ENCODE results near the gene TMEM242. TPM values are rescaled to one million over a fixed set of nuclear protein-coding genes. Genes with fewer than 3 reads are reported as not detected.
A peak's percentile ranks its signal among the peaks of the same experiment; 100 is the strongest.
"Not testable (repeated sequence)": the region's sequence is repeated elsewhere in the genome, so short reads cannot be mapped to it uniquely, and the experiment has no call there.

The TMEM242 gene
- polyA plus RNA-seq, 12 donors: 8.4 to 12.5 (median 10.5) TPM; not detected in 1

DNA sequence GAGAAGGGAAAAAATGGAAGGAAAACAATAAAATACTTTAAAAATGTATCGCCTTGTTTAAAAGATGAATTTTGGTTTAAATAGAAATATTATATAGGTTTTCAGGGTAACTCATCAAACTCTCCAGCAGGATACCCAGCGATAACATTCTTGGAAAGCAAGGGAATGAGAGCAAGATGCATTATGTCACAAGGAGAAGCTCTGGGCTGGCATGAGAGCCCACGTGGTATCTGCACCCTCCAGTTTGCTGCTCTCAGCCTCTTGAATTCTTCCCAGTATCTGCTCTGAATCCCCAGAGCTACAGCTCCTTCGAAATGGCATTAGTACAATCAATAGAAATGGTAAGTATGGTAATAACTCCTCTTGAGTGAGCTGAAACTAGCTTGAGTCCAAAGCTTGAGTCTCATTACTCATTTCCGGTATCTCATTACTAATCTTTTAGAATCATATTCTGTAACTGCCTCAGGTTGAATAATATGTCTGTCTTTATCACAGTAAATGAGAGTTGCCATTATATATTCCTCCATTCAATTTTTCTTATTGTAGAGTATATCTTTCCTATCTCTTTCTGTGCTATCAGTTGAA lies 4.9 kb upstream of the TMEM242 start:
- no peak for DNase-seq

DNA sequence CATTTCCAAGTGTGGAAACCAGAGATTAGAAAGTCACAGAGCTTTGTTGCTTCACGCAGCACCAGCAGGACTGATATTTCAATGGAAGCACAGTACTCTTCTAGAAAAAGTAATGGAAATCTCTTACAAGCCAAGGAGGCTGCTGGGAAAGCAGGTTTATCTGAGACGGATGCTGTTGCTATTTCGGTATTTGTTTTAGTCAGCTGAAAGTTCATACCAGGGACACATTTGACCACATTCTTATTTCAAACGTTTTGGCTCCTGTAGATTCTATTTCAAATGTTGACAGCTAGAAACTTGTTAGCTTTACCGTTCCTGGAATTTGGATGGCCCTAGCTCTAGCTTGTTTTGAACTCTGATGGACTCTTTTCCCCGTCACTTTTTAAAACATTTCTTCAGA lies 3.7 kb upstream of the TMEM242 start:
- DNase-seq: no peak

DNA sequence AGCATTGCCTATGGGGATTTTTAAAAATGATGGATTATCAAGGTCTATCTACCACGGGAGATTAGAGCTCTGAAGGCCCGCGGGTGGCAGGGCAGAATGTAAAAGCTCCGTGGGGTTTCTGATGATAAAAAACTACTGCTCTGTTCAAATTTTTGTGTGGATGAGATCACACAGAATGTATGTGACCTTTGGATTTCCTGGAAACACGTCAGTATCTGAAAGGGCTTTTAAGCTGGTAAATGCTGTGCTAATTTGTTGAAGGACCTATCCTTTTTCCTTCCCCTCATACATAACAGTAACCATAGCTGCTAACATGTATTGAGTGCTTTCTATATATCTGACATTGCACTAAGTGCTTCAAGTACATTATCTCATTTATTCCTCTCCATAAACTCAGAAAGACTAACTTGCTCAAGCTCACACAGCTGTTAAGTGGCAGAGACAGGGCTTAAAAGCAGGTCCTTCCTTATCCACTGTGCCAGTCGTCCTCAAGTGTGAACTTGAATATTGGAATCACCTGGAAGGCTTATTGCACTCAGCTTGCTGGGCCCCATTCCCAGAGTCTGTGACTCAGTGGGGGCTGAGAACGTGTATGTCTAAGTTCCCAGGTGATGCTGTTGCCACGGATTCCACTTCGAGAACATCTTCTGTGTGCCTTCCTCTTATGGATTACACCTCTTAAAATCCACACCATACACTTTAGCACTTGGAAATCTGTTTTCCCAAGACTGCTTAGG lies 1.9 kb upstream of the TMEM242 start:
- DNase-seq: no peak

DNA sequence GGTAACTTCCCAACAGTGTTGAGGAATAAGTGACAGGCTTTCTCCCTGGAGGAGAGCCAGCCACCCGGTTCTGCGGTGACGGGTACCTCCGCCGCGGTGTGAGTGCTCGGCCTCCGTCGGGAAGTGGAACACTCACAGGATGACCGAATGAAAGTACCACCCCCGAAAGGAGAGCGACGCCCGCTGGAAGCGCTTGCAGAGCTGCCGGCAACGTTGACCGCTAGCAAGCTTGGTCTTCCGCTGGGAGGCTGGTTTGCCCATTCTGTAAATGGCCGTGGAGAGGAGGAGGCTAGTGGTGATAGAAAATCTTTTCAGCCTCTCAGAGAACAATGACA lies 614 bp upstream of the TMEM242 start:
- peak; percentile 83 for DNase-seq

DNA sequence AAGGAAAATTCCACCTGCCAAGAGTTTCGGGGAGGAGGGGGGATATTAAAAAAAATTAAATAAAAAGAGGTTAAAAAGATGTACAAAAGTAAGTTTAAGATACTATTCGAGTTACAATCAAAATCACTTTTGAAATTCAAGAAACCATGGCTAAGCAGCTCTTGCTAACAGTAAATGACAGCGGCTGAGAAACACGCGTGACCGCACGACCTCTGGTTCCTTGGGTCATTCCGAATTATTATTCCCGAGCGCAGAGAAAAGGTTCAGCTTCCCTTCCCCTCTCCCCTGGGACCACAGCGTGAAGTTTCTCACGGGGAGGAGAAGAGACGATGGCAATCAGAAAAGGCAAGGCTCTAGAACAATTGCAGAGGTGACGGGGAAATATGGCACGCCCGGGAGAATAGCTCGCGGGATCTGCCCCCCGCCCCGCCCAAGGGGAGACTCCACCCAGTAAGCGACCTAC lies 496 bp downstream of the TMEM242 start:
- no peak for DNase-seq

DNA sequence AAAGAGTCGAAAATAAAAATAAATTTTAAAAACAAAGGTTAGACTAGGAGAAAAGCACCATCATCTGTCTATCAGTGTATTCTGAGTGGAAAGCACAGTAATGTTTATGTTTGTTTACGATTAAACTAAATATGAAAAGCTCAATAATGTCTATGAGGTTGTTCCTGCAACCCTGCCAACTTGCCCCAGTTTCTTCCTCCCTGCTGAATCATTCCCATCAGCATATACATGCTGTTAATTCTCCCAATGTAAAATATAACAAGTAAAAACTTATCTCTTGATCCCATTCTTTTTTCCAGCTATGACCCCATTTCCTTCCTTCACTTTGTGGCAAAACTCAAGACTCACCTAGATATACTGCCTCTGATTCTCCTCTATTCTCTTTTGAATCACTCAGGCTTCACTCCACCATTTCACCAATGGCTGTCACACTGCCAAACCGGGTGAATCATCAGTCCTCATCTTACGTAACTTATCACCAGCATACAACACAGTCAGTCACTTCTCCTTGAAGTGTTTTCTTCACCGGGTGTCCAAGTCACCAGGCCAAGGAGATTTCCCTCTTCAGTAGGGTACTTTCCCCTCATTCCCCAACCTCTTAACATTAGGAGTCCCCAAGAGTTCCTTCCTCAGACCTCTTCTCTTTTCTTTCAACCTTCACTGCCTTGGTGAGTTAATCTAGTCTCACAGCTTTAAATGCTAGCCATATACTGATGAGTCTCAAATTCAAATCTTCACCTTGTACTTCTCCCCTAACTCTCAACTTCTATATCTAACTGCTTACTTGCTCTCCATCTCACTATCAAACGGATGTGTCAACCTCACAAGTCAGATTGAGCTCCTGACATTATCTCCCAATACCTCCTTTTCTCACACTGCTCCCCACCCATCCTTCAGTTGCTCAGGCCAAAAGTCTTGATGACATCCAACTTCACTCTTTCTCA lies 6.2 kb downstream of the TMEM242 start:
- no peak for DNase-seq

DNA sequence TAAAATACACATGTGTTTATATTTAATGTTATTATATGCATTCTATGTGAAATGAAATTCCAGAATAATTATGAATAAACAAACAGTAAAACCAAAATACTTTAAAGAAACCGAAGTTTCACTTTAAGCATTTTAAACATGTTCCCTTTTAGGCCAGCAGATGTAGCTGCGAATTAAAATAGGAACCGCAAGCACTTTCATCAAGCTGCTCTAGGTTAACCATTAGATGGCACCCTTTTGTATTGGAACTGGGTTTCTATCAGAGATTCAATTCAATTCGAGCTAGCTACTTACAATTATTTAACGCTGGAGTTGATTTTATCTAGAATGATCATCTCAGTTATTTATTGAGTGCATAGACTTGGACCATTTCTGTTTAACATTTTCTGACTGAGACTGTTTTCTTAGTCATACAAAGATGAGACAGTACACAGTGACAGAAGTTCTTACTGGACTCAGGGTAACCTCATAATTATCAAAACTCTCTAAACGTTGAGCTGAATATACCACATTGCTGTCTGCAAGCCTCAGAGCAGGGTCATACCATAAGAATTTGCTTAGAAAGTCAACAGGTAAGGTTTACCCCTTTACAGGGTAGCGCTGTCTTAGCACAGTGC lies 8.5 kb downstream of the TMEM242 start:
- DNase-seq: peak; percentile 57

DNA sequence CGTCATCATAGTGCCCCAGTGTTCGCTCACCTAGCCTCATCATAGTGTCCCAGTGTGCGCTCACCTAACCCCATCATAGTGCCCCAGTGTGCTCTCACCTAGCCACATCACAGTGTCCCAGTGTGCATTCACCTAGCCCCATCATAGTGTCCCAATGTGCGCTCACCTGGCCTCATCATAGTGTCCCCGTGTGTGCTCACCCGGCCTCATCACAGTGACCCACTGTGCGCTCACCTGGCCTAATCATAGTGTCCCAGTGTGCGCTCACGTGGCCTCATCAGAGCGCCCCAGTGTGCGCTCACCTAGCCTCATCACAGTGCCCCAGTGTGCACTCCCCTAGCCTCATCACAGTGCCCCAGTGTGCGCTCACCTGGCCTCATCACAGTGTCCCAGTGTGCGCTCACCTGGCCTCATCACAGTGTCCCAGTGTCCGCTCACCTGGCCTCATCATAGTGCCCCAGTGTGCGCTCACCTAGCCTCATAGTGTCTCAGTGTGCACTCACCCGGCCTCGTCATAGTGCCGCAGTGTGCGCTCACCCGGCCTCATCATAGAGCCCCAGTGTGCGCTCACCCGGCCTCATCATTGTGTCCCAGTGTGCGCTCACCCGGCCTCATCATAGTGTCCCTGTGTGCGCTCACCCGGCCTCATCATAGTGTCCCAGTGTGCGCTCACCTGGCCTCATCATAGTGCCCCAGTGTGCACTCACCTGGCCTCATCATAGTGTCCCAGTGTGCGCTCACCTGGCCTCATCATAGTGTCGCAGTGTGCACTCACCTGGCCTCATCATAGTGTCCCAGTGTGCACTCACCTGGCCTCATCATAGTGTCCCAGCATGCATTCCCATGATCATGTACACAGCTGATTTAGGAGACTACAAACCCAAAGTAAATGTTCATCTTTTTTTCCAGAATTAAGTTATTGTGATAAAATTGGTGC lies 9.5 kb downstream of the TMEM242 start:
- DNase-seq: no peak

DNA sequence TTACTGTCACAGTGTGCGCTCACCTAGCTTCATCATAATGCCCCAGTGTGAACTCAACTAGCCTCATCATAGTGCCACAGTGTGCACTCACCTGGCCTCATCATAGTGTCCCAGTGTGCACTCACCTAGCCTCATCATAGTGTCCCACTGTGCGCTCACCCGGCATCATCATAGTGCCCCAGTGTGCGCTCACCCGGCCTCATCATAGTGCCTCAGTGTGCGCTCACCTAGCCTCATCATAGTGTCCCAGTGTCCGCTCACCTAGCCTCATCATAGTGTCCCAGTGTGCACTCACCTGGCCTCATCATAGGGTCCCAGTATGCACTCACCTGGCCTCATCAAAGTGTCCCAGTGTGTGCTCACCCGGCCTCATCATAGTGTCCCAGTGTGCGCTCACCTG lies 10.6 kb downstream of the TMEM242 start:
- no peak for DNase-seq

DNA sequence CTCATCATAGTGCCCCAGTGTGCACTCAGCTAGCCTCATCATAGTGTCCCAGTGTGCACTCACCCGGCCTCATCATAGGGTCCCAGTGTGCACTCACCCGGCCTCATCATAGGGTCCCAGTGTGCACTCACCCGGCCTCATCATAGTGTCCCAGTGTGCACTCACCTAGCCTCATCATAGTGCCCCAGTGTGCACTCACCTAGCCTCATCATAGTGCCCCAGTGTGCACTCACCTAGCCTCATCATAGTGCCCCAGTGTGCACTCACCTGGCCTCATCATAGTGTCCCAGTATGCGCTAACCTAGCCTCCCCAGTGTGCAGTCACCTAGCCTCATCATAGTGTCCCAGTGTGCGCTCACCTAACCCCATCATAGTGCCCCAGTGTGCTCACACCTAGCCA lies 12.6 kb downstream of the TMEM242 start:
- DNase-seq: not testable (repeated sequence)

DNA sequence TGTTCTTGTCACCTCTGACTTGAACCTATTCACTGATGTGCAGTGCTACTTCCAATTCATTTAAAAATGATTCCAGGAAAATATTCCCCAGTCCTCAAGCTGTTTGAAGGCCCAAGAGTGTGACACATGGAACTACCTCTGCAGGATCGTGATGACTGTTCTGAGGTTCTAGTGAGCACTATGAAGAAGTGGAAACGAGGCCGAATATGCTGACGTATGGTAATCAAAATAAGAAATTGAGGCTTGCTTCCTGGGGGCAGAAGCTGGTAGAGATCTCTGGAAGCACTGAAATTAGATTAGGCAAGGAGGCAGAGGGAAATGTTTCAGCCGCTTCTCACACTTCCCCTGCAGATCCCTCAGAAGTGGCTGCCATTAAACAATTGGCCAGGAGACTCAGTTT lies 15.7 kb downstream of the TMEM242 start:
- DNase-seq: no peak

DNA sequence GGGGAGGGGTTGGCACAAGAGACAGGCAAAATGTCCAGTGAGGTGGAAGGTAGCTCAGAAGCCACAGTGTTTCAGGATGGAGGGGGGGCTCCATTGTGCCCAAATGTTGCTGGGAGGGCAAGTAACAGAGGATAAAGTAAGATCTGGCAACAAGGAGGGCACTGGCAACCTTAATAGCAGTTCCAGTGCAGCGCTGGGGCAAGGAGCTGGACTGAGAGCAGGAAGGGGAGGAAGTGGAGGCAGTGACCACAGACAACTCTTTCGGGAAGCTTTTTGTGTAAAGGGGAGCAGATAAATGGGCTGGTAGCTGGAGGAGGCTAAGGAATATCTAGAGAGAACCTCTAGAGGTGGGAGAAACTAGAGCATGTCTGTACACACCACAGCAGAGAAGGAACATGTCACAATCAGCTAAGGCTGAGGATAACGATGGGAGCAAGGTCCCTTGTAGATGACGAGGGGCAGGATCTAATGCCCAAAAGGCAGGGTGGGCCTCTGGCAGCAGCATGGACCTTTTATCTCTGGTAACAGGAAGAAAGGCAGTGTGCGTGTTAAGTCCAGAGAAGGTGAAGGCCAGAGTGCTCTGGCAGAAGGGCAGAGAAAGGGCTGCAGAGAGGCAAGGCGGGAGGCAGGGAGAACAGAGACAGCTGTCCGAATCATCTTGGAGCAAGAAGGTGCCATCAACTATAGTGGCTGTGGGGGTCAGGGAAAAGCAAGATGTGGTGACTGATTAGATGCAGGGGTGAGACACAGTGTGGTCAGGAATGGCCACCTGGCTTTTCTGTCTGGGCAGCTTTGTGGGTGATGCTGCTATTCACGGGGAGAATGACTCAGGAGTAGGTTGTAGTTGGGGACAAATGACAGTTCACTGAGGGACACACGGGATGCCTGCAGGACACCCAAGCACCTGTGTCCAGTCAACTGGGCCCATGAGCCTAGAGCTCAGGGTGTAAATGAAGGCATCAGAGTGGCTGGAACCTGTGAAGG lies 17.4 kb downstream of the TMEM242 start:
- no peak for DNase-seq

DNA sequence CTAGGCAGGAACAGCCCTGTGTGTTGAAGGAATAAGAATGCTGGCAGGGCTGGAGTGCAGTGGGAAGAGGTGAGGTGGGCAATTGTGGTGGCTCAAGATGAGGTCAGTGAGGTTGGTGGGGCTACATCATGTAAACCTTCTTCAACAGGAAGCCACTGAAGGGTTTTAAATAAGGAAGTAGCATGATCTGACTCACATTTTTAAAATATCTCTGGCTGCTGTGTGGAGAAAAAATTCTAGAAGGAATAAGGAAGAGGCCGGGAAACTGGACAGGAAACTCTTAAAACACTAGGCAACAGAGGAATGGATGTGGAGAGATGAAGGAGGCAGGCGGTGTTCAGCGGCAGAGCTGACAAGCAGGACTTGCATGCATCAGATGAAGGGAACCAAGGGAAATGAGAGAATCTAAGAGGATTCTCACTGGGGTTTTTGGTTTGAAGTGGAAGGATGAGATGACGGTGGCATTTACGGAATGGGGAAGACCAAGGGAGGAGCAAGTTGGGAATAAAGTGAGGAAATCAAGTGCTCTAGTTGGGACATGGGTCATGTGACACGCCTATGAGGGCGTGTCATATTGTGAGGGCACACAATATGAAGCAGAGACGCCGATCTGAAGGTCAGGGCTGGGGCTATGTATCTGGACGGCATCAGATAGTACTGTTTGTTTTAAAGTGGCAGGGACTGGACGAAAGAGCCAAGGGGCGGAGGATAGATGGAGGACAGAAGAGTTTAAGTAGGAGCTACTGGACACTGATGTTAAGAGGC lies 18.2 kb downstream of the TMEM242 start:
- DNase-seq: no peak

DNA sequence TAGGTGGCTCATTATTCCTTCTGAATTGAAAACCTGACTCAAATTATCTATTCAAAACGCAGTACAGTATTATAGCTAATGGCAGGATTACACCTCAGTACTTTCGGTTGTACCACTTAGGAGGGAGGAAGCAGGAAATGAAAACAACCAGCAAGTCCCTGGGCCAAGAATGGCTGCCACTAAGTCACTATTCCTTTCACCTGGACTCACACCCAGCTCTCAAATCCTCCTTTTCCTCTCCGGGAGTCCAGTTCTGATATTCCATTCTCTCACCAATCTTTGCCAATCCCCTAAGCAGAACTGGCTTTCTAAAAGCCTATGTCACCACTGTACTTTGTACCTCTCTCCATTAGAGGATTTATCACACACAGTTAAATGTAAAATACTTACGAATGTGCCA lies 20.6 kb downstream of the TMEM242 start:
- DNase-seq: no peak

DNA sequence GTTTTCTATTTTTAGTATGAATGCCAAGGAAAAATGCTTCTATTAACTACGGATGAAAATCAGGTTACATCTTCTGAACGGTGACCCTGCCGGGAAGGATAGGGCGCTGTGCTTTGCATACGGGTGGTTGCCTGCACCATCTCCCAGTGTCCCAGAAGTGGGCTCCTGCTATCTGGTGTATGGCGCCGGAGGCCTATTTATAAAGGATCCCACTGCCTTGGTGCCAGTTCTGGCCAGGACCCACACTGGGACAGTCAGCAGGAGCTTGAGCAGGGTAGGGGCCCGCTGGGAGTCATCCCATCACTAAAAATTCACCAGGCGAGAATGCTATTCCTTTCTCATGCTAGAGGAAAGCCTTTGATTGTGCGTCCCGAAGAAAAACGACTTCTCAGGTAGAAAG lies 22.9 kb downstream of the TMEM242 start:
- DNase-seq: no peak

DNA sequence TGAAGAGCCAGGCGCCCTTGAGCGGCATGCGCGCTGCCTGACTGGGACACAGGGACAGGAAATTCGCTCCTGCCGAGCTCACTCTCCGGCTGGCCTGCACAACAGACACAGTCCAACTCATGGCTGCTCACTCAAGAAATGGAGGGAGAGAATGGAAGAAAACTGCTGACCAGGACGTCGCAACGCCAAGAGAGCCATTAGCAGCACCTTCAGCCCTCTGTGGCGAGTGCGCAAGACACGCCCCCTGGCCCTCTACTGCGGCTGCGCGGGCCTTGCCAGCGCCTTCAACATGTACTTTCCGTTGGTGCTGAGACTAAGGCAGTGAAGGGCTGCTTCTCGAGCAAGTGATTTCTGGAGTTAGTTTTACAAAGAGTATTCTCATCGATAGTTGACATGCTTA lies 23.3 kb downstream of the TMEM242 start:
- no peak for DNase-seq

DNA sequence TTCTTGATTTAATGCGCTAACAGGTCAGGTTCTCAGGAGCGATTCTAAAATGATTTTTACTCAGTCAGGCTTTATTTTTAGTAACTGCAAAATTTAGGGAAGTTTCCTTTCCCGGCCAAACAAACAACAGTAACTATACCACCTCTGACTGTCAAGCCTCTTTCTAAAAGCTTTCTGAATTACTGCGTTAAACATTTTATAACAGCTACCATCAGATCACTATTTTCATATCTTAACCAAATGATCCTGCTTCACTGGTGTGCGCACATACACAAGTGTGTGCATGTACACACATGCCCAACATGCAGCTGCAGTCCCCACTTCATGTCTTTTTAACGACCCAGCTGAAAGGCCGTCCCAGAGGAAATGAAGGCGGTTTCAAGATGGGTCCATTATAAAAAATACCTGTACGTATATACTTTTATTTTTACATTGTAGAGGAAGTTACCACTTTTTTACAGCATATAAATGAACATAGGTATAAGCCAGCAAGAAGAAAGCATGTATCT lies 25.0 kb downstream of the TMEM242 start:
- no peak for DNase-seq

DNA sequence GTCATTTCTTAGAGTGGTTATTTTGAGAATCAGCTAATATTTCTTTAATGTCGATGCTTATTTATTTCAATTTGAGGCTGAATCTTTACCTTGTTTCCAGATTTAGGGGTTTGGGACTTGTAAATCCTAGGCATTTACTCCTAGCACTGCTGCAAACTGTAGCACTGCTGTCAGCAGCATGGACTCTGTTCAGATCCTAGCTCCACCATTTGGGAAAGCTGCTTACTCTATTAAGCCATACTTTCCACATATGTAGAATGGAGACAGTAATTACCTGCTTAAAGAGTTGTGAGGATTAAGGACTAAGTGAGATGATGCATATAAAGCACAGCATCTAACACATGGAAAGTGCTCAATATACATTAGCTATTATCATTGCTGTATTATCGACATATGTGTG lies 28.7 kb downstream of the TMEM242 start:
- DNase-seq: no peak

DNA sequence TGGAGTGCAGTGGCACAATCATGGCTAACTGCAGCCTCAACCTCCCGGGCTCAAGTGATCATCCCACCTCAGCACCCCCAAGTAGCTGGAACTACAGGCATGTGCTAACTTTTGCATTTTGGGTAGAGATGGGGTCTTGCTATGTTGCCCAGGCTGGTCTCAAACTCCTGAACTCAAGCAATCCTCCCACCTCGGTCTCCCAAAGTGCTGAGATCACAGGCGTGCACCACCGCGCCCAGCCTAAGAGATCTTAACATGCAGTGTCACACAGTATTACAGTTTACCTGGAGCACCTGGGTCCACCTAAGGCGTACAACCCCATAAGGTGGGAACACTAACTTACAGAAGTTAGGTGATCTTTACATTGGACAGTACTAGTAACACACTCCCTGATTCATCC lies 29.5 kb downstream of the TMEM242 start:
- no peak for DNase-seq
